ENCODE data around the gene TAF6. TPM values are rescaled to one million over a fixed set of nuclear protein-coding genes. Genes with fewer than 3 reads are reported as not detected.

The TAF6 gene
- total RNA-seq, 5 donors from 2014 or later (not counting 1 experiment from before 2014, with no cell fraction given): 44.1 to 73.5 (median 61.3) TPM

DNA sequence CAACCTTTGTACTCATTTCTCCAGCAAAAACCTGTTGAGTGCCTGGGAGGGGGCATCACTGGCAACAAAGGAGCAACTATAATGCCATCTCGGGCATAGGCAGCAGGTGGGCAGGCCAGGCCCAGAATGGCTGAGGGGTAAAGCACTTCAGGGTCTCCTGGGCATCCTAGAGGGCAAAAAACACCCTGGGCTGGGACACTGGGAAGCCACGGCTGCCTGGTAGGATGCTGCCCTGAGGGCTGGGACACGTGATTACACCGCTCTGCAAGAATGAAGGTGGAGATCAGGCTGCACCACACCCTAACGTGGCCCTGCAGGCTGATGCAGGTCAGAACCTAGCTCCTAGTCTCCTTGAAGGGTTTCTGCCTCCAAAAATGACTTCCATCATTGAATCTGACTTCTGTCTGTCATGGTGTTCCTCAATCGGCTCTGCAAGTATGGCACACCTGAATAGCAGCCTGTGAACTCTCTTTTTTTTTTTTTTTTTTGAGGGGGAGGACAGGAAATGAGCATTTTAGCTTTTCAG lies 43.9 kb upstream of the TAF6 start:
- H3K27me3 Mint-ChIP-seq: peaks cover 0 to 10% of the 10 kb centered on the region in 2 donors
- H3K27ac Mint-ChIP-seq: peak overlapping the region; percentile 98
- H3K36me3 Mint-ChIP-seq: no peaks in the 10 kb centered on the region
- H3K9me3 Mint-ChIP-seq: no peaks in the 10 kb centered on the region
- peaks cover 51 to 73% of the 10 kb centered on the region in 2 experiments for H3K4me1 ChIP-seq (ENCODE audit: control insufficient read depth in 1 of 2, extremely low read depth in 1 of 2, insufficient read depth in 2 of 2, low read length in 2 of 2)
- peak; percentile 21 to 40 (median 24) for ATAC-seq (replicated peaks in 1 of 4)
- no peaks in the 10 kb centered on the region for H3K36me3 ChIP-seq (ENCODE audit: control insufficient read depth in 2 of 2, extremely low read depth in 1 of 2, insufficient read depth in 1 of 2, low read length in 1 of 2)
- H3K4me3 ChIP-seq (ENCODE audit: control insufficient read depth in 1 of 2, extremely low read depth in 1 of 2, low read length in 1 of 2): peak overlapping the region in 1 of 2 donors; percentile 25
- WGBS (ENCODE audit: insufficient coverage): 29% methylated on average over 5 of the region's 6 CpGs
- H3K27me3 ChIP-seq (replicated peaks in 1 of 2; ENCODE audit: control insufficient read depth in 2 of 2, extremely low read depth in 1 of 2, insufficient read depth in 2 of 2, low read length in 1 of 2): peaks cover 0 to 17% of the 10 kb centered on the region in 2 experiments
- POLR2A ChIA-PET: interaction anchor here (0.6 to 0.7 kb wide), 4 partner anchors 19 to 266 kb away, joined by 5 to 10 read pairs (median 6); no protein-coding TSS in a partner anchor
- no peaks in the 10 kb centered on the region for H3K9me3 ChIP-seq
- CTCF ChIA-PET: interaction anchor here (0.7 to 0.9 kb wide), 3 partner anchors 15 to 106 kb away, joined by 4 to 7 read pairs (median 4); partner anchors contain the start of gene LAMTOR4 (in 1 of the 2)
- H3K27ac ChIP-seq (ENCODE audit: low read length): peak overlapping the region; percentile 67
- peaks cover 50 to 78% (median 71%) of the 10 kb centered on the region in 3 donors for H3K4me1 Mint-ChIP-seq
- peak overlapping the region; percentile 58 to 69 (median 63) for H3K4me3 Mint-ChIP-seq
- peak in 2 of 35 experiments; percentile 36 to 47 for DNase-seq

GRCh38 chr7:100160067-100160466 lies 40.9 kb upstream of the TAF6 start:
- ATAC-seq (replicated peaks in 1 of 4) (no peak), DNase-seq (no peak)
- peaks cover 7% of the 10 kb centered on the region for H3K36me3 Mint-ChIP-seq
- Histone ChIP-seq H3K4me1 (ENCODE audit: control insufficient read depth in 1 of 2, extremely low read depth in 1 of 2, insufficient read depth in 2 of 2, low read length in 2 of 2) (peaks cover 39 to 72% of the 10 kb centered on the region in 2 experiments), H3K27me3 (replicated peaks in 1 of 2; ENCODE audit: control insufficient read depth in 2 of 2, extremely low read depth in 1 of 2, insufficient read depth in 2 of 2, low read length in 1 of 2) (no peaks in the 10 kb centered on the region), H3K9me3 (no peaks in the 10 kb centered on the region), H3K36me3 (ENCODE audit: control insufficient read depth in 2 of 2, extremely low read depth in 1 of 2, insufficient read depth in 1 of 2, low read length in 1 of 2) (peaks cover 18 to 23% of the 10 kb centered on the region in 2 donors), H3K4me3 (ENCODE audit: control insufficient read depth in 1 of 2, extremely low read depth in 1 of 2, low read length in 1 of 2) (no peak overlapping the region), H3K27ac (ENCODE audit: low read length) (no peak overlapping the region)
- ChIA-PET POLR2A (no interaction called here), CTCF (no interaction called here)
- peaks cover 52 to 73% (median 69%) of the 10 kb centered on the region in 3 donors for H3K4me1 Mint-ChIP-seq
- no peaks in the 10 kb centered on the region for H3K27me3 Mint-ChIP-seq
- WGBS (ENCODE audit: insufficient coverage): 97% methylated on average over 16 of the region's 18 CpGs
- H3K4me3 Mint-ChIP-seq: peak overlapping the region in 2 of 3 donors; percentile 77 to 85
- peak overlapping the region; percentile 71 to 86 for H3K27ac Mint-ChIP-seq
- no peaks in the 10 kb centered on the region for H3K9me3 Mint-ChIP-seq

DNA sequence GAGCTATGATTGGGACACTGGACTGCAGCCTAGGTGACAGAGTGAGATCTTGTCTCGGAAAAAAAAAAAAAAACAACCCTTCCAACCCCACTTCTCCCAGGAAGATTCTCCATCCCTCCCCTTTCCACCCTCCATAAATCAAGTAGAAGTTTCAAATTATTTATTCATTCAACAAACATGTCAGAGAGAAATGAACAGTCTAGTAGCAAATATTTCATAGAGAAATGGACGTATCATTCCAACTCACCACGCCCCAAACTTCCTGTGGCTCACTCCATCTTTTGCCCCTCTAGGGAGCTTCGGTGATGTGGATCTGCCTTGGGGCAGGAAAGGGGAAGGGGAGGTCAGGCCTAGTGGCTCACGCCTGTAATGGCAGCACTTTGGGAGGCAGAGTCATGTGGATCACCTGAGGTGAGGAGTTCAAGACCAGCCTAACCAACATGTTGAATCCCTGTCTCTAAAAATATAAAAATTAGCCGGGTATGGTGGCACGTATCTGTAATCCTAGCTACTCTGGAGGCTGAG lies 40.0 kb upstream of the TAF6 start:
- Mint-ChIP-seq H3K36me3 (peaks cover 9% of the 10 kb centered on the region), H3K27me3 (no peaks in the 10 kb centered on the region), H3K4me1 (peaks cover 52 to 70% (median 67%) of the 10 kb centered on the region in 3 donors), H3K27ac (peak overlapping the region; percentile 84 to 86), H3K4me3 (peak overlapping the region; percentile 74 to 85 (median 77)), H3K9me3 (no peaks in the 10 kb centered on the region)
- Histone ChIP-seq H3K27ac (ENCODE audit: low read length) (peak overlapping the region; percentile 68), H3K4me1 (ENCODE audit: control insufficient read depth in 1 of 2, extremely low read depth in 1 of 2, insufficient read depth in 2 of 2, low read length in 2 of 2) (peaks cover 38 to 75% of the 10 kb centered on the region in 2 experiments), H3K36me3 (ENCODE audit: control insufficient read depth in 2 of 2, extremely low read depth in 1 of 2, insufficient read depth in 1 of 2, low read length in 1 of 2) (peaks cover 19 to 31% of the 10 kb centered on the region in 2 donors), H3K9me3 (no peaks in the 10 kb centered on the region), H3K27me3 (replicated peaks in 1 of 2; ENCODE audit: control insufficient read depth in 2 of 2, extremely low read depth in 1 of 2, insufficient read depth in 2 of 2, low read length in 1 of 2) (no peaks in the 10 kb centered on the region), H3K4me3 (ENCODE audit: control insufficient read depth in 1 of 2, extremely low read depth in 1 of 2, low read length in 1 of 2) (peak overlapping the region; percentile 67 to 79)
- DNase-seq (no peak), ATAC-seq (replicated peaks in 1 of 4) (no peak)
- ChIA-PET CTCF (interaction anchor here in 1 of 2 donors (0.6 kb wide), 2 partner anchors 11 to 387 kb away, joined by 3 to 6 read pairs; partner anchors contain the start of gene LAMTOR4), POLR2A (interaction anchor here in 1 of 2 donors (0.6 kb wide), 1 partner anchor 21 kb away, joined by 6 read pairs; no protein-coding TSS in a partner anchor)
- WGBS (ENCODE audit: insufficient coverage): no CpG with 5 or more reads among the region's 7 CpGs

DNA sequence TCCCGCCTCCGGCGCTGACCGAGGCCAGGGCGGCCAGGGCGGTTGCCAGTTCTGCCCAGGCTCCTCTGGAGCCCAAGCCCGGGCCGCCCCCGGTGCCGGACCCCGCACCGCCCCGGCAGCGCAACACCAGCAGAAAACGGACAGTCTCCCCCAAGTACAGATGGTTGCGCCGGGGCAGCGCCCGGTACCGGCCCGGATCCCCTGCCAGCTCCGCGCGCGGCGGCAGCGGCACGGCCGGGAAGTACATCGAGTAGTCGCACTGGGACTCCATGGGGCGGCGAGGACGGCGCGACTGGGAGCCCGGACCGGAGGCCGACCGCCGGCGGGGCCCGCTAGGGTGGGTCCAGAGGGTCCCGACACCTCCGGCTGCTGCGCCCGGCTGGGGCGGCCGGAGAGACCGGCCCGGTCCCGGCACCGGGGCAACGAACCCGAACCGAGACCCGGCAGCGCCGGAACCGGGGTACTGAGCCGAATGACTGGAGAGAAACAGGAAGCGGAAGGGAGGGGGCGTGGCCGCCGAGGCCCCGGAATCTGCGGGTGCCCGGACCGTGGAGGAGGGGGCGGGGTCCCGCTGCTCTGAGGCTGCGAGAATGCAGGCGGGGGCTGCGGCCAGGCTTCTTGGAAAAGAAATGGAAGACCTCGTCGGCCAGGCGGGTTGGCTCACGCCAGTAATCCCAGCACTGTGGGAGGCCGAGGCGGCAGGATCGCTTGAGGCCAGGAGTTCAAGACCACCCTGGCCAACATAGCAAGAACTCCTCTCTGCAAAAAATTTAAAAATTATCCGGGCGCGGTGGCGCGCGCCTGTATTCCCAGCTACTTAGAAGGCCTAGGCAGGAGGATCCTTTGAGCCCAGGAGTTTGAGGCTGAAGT lies 39.3 kb upstream of the TAF6 start, which contains the start of gene TRAPPC14:
TSS of gene TRAPPC14 (minus strand) at position 495 of the 870 bp plus-strand sequence. CDS start at position 271, 224 bp downstream.
- H3K4me1 ChIP-seq (ENCODE audit: control insufficient read depth in 1 of 2, extremely low read depth in 1 of 2, insufficient read depth in 2 of 2, low read length in 2 of 2): peaks cover 31 to 68% of the 10 kb centered on the region in 2 experiments
- H3K27ac Mint-ChIP-seq: peak within 1 kb of the TSS; percentile 89 to 91

DNA sequence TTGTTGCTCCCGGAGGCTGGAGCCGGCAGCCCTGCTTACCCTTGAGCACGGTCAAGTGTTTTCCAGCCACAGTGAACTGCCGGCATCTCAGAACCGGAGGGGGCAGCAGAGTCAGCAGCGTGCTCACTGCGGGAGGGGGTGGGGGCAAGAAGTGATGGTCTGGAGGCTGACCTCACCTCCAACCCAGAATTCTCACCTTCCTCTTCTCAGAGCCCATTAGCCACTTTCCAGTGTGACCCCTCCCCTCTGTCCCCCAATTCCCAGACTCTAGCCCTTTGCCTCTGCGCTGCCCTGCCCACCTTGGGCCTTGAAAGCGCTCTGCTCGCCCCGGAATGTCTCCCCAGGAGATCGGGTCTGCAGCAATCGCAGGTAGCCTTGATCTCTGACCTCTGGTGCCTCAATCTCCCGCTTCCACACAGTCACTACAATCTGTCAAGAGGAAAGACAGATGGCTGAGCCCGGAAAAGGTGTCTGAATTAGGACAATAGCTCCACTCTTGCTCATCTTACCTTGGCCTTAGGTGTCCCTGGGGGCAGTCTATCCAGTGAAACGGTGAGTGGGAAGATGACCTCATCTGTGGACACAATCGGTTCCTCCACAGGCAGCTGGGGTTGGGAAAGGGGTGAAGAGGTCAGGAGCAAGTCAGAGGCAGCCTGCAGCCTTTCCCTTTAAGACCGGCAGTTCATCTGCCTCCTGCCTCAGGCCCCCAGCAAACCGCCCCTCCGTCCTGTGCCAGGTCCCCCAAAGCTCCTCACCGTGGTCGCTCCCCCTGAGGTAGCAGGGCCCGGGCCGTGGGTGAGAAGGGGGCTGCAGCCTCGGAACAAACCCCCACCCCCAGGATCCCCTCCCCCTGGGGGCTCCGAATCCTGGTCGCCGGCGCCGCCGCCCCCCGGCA lies 38.4 kb upstream of the TAF6 start:
- H3K4me3 Mint-ChIP-seq: peak overlapping the region; percentile 75 to 85 (median 81)
- ATAC-seq (replicated peaks in 1 of 4) (peak in 2 of 4 experiments; percentile 4 to 10), DNase-seq (no peak)
- H3K27me3 ChIP-seq (replicated peaks in 1 of 2; ENCODE audit: control insufficient read depth in 2 of 2, extremely low read depth in 1 of 2, insufficient read depth in 2 of 2, low read length in 1 of 2): no peaks in the 10 kb centered on the region
- peaks cover 22 to 63% of the 10 kb centered on the region in 2 experiments for H3K4me1 ChIP-seq (ENCODE audit: control insufficient read depth in 1 of 2, extremely low read depth in 1 of 2, insufficient read depth in 2 of 2, low read length in 2 of 2)
- ChIA-PET CTCF (interaction anchor here in 1 of 2 donors (0.6 to 1.1 kb wide), 2 partner anchors 25 to 65 kb away, joined by 3 read pairs; no protein-coding TSS in a partner anchor), POLR2A (interaction anchor here in 1 of 2 donors (0.5 to 1.1 kb wide), 3 partner anchors 9 to 20 kb away, joined by 3 to 7 read pairs (median 5); partner anchors contain the start of gene GPC2)
- WGBS (ENCODE audit: insufficient coverage): 39% methylated on average over 11 of the region's 32 CpGs
- H3K36me3 ChIP-seq (ENCODE audit: control insufficient read depth in 2 of 2, extremely low read depth in 1 of 2, insufficient read depth in 1 of 2, low read length in 1 of 2): peaks cover 19 to 42% of the 10 kb centered on the region in 2 donors
- H3K4me1 Mint-ChIP-seq: peaks cover 49 to 63% (median 62%) of the 10 kb centered on the region in 3 donors
- H3K9me3 Mint-ChIP-seq: no peaks in the 10 kb centered on the region
- peaks cover 17% of the 10 kb centered on the region for H3K36me3 Mint-ChIP-seq
- peak overlapping the region; percentile 67 to 79 for H3K4me3 ChIP-seq (ENCODE audit: control insufficient read depth in 1 of 2, extremely low read depth in 1 of 2, low read length in 1 of 2)
- no peaks in the 10 kb centered on the region for H3K9me3 ChIP-seq
- H3K27me3 Mint-ChIP-seq: no peaks in the 10 kb centered on the region
- H3K27ac Mint-ChIP-seq: peak overlapping the region; percentile 89 to 91
- H3K27ac ChIP-seq (ENCODE audit: low read length): peak overlapping the region; percentile 69

More for the DNA sequence above, 39.3 kb upstream of the TAF6 start, which contains the start of gene TRAPPC14:
- Histone ChIP-seq H3K4me3 (ENCODE audit: control insufficient read depth in 1 of 2, extremely low read depth in 1 of 2, low read length in 1 of 2) (peak within 1 kb of the TSS; percentile 67 to 79), H3K27me3 (replicated peaks in 1 of 2; ENCODE audit: control insufficient read depth in 2 of 2, extremely low read depth in 1 of 2, insufficient read depth in 2 of 2, low read length in 1 of 2) (no peaks in the 10 kb centered on the region), H3K27ac (ENCODE audit: low read length) (peak within 1 kb of the TSS; percentile 69), H3K36me3 (ENCODE audit: control insufficient read depth in 2 of 2, extremely low read depth in 1 of 2, insufficient read depth in 1 of 2, low read length in 1 of 2) (peaks cover 19 to 34% of the 10 kb centered on the region in 2 donors), H3K9me3 (no peaks in the 10 kb centered on the region)
- no peaks in the 10 kb centered on the region for H3K27me3 Mint-ChIP-seq
- H3K36me3 Mint-ChIP-seq: peaks cover 14% of the 10 kb centered on the region
- peak within 1 kb of the TSS; percentile 75 to 85 (median 81) for H3K4me3 Mint-ChIP-seq
- no peaks in the 10 kb centered on the region for H3K9me3 Mint-ChIP-seq
- DNase-seq (peak; percentile 72 to 94 (median 89)), ATAC-seq (replicated peaks in 1 of 4) (peak; percentile 85 to 88 (median 86))
- POLR2A ChIA-PET: interaction anchor here in 1 of 2 donors (0.6 kb wide), 1 partner anchor 20 kb away, joined by 6 read pairs; no protein-coding TSS in a partner anchor
- CTCF ChIA-PET: interaction anchor here (0.6 to 1.1 kb wide), 3 partner anchors 10 to 388 kb away, joined by 3 to 6 read pairs (median 3); partner anchors contain the start of gene LAMTOR4 (in 1 of the 2)
- WGBS (ENCODE audit: insufficient coverage): under 1% methylated on average over 72 of the region's 87 CpGs
- H3K4me1 Mint-ChIP-seq: peaks cover 52 to 68% (median 67%) of the 10 kb centered on the region in 3 donors

Data from T-cell (primary cell).